MCF 10A (cell line): Measurements from ENCODE around the gene ARNT2. TPM values are rescaled to one million over a fixed set of nuclear protein-coding genes. Genes with fewer than 3 reads are reported as not detected.

ENCODE experiments used
- BruUV-seq: library from RNA; stranded (reverse); fragments of 400-500 nt; replicated peaks from 2 replicates; lab custom pipeline; 2021; lab: Mats Ljungman, UMichigan
- CTCF ChIA-PET: fragments of 300-600 bp; sonication (Branson Sonifier 250); formaldehyde crosslinking; extraction: SDS; loops from one replicate; lab custom pipeline; 2021; ENCODE audit warnings: antibody characterized with exemption, inconsistent platforms; lab: Yijun Ruan, JAX
- POLR2A ChIA-PET: fragments of 300-600, 350-650 bp; sonication (Branson Sonifier 250); formaldehyde crosslinking; extraction: SDS; loops from one replicate; lab custom pipeline; 2020; ENCODE audit warnings: antibody characterized with exemption, inconsistent platforms; lab: Yijun Ruan, JAX
- DNase-seq: peaks from one replicate; pipeline ENCODE4 v3.0.0-alpha.2; 2018; ENCODE audit not compliant: unreplicated experiment
- H3K27ac Mint-ChIP-seq: one replicate; pipeline ENCODE4 v1.8.0; 2022; ENCODE audit warnings: mild to moderate bottlenecking, low read depth, mixed read lengths; ENCODE audit not compliant: unreplicated experiment
- H3K27me3 Mint-ChIP-seq: one replicate; pipeline ENCODE4 v1.8.0; 2022; ENCODE audit warnings: mixed read lengths; ENCODE audit not compliant: insufficient read depth, unreplicated experiment
- H3K36me3 Mint-ChIP-seq: one replicate; pipeline ENCODE4 v1.8.0; 2022; ENCODE audit warnings: mild to moderate bottlenecking, moderate library complexity, mixed read lengths; ENCODE audit not compliant: insufficient read depth, unreplicated experiment
- H3K4me1 Mint-ChIP-seq: one replicate; pipeline ENCODE4 v1.8.0; 2022; ENCODE audit warnings: mixed read lengths; ENCODE audit not compliant: insufficient read depth, unreplicated experiment
- H3K4me3 Mint-ChIP-seq: one replicate; pipeline ENCODE4 v1.8.0; 2022; ENCODE audit warnings: mild to moderate bottlenecking, moderate library complexity, mixed read lengths; ENCODE audit not compliant: unreplicated experiment
- H3K9me3 Mint-ChIP-seq: one replicate; pipeline ENCODE4 v1.8.0; 2022; ENCODE audit warnings: mixed read lengths; ENCODE audit not compliant: unreplicated experiment
- CTCF ChIP-seq: fragments of 200-600 bp; IDR thresholded peaks from one replicate; pipeline ENCODE4 v1.8.0; 2022; ENCODE audit warnings: antibody characterized with exemption, mild to moderate bottlenecking; ENCODE audit not compliant: unreplicated experiment
- intact Hi-C: fragments of 100-400 bp; cut with micrococcal nuclease; formaldehyde crosslinking; loops from 2 replicates; pipeline ENCODE4 v1.14.1; 2022
- total RNA-seq: library from RNA; stranded (reverse); gene quantifications from 2 replicates; pipeline ENCODE4 v1.2.3, GENCODE V29; 2022

Gene ARNT2
- total RNA-seq, 1 experiment from 2014 or later: 1.6 TPM

GRCh38 chr15:80545078-80545477 lies 140.9 kb downstream of the ARNT2 start:
- POLR2A ChIA-PET: interaction anchor here (0.7 kb wide), 1 partner anchor 15 kb away, joined by 3 read pairs; no protein-coding TSS in a partner anchor
- CTCF ChIA-PET: no interaction called here

GRCh38 chr15:80547264-80547663 lies 143.1 kb downstream of the ARNT2 start:
- H3K4me3 Mint-ChIP-seq: no peak overlapping the region
- no peaks in the 10 kb centered on the region for H3K27me3 Mint-ChIP-seq
- H3K4me1 Mint-ChIP-seq: peaks cover 35% of the 10 kb centered on the region
- intact Hi-C loops: no loop called here
- DNase-seq: no peak
- ChIA-PET CTCF (interaction anchor here (1.6 kb wide), 1 partner anchor 34 kb away, joined by 4 read pairs; no protein-coding TSS in a partner anchor), POLR2A (no interaction called here)
- H3K36me3 Mint-ChIP-seq: peaks cover 8% of the 10 kb centered on the region
- no TSS peak for BruUV-seq
- no peak for TF ChIP-seq CTCF
- H3K27ac Mint-ChIP-seq: no peak overlapping the region
- H3K9me3 Mint-ChIP-seq: no peaks in the 10 kb centered on the region

More at GRCh38 chr15:80545078-80545477, 140.9 kb downstream of the ARNT2 start:
- Mint-ChIP-seq H3K27ac (no peak overlapping the region), H3K9me3 (no peaks in the 10 kb centered on the region), H3K4me1 (peaks cover 16% of the 10 kb centered on the region), H3K27me3 (no peaks in the 10 kb centered on the region), H3K4me3 (no peak overlapping the region), H3K36me3 (no peaks in the 10 kb centered on the region)
- no peak for DNase-seq
- no peak for TF ChIP-seq CTCF
- intact Hi-C loops: no loop called here
- no TSS peak for BruUV-seq

- intact Hi-C loops: no loop called here
- Mint-ChIP-seq H3K36me3 (peaks cover 8% of the 10 kb centered on the region), H3K4me1 (peaks cover 35% of the 10 kb centered on the region), H3K9me3 (no peaks in the 10 kb centered on the region), H3K27me3 (no peaks in the 10 kb centered on the region), H3K27ac (peak overlapping the region; percentile 10), H3K4me3 (peak overlapping the region; percentile 6)
- CTCF ChIA-PET: interaction anchor here (1.1 to 2.4 kb wide), 3 partner anchors 18 to 420 kb away, joined by 3 to 8 read pairs (median 4); no protein-coding TSS in a partner anchor
- BruUV-seq: no TSS peak
- DNase-seq: peak; percentile 21
- TF ChIP-seq CTCF: no peak
- POLR2A ChIA-PET: interaction anchor here (0.8 to 1.7 kb wide), 4 partner anchors 9 to 70 kb away, joined by 4 to 6 read pairs (median 5); no protein-coding TSS in a partner anchor
These were observed 145.0 kb downstream of the ARNT2 start for GRCh38 chr15:80549191-80549590.

GRCh38 chr15:80549654-80550053 lies 145.5 kb downstream of the ARNT2 start:
- Mint-ChIP-seq H3K27ac (peak overlapping the region; percentile 24), H3K9me3 (no peaks in the 10 kb centered on the region), H3K4me1 (peaks cover 35% of the 10 kb centered on the region), H3K27me3 (no peaks in the 10 kb centered on the region), H3K36me3 (peaks cover 8% of the 10 kb centered on the region), H3K4me3 (peak overlapping the region; percentile 10)
- intact Hi-C loops: no loop called here
- TF ChIP-seq CTCF: no peak
- ChIA-PET POLR2A (interaction anchor here (1.0 to 1.7 kb wide), 3 partner anchors 18 to 71 kb away, joined by 4 to 6 read pairs (median 5); no protein-coding TSS in a partner anchor), CTCF (interaction anchor here (1.3 to 2.4 kb wide), 2 partner anchors 18 to 420 kb away, joined by 4 to 8 read pairs; no protein-coding TSS in a partner anchor)
- no TSS peak for BruUV-seq
- DNase-seq: no peak
